WERI-Rb-1 (cell line): ENCODE results near the gene ZC3H18.

ENCODE experiments used
- DNase-seq: peaks from one replicate; pipeline ENCODE4 v3.0.0-alpha.2; 2020
- H3K27ac ChIP-seq: fragments of 250-450 bp; sonication (Bioruptor Pico); 2 replicates; pipeline ENCODE4 v1.5.1; 2020; ENCODE audit warnings: mild to moderate bottlenecking, moderate library complexity
- H3K27me3 ChIP-seq: fragments of 250-450 bp; sonication (Bioruptor Pico); 2 replicates; pipeline ENCODE4 v1.5.1; 2021; ENCODE audit warnings: mild to moderate bottlenecking, low read depth, moderate library complexity; ENCODE audit not compliant: insufficient read depth, severe bottlenecking
- H3K36me3 ChIP-seq: fragments of 250-450 bp; sonication (Bioruptor Pico); 2 replicates; pipeline ENCODE4 v1.5.1; 2020; ENCODE audit warnings: mild to moderate bottlenecking, moderate library complexity
- H3K4me3 ChIP-seq: 2 replicates; pipeline ENCODE4 v1.5.1; 2011; ENCODE audit warnings: low read depth, mild to moderate bottlenecking, control low read depth, low read length
- H3K9me3 ChIP-seq: fragments of 250-450 bp; sonication (Bioruptor Pico); 2 replicates; pipeline ENCODE4 v1.5.1; 2021; ENCODE audit warnings: mild to moderate bottlenecking, moderate library complexity; ENCODE audit not compliant: severe bottlenecking
- TF ChIP-seq, protein P1 (sequence below): IDR thresholded peaks from 2 replicates; pipeline ENCODE4 v1.5.1; 2011; ENCODE audit warnings: low read depth, mild to moderate bottlenecking, control low read depth, inconsistent platforms, low read length

Gene ZC3H18

DNA sequence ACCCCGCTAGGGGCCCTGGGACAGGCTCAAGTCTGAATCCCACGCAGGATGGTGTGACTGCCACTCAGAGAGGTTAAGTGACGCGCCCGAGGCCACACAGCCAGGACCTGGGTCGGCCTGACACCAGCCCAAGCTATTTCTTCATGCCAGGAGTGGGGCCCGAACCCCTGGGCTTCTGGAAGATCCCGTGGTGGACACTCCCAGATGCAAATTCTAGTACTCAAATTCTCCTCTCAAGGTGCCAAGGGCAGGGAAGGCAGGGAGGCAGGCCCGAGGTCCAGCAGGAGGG lies 73.4 kb downstream of the ZC3H18 start:
- TF ChIP-seq, protein P1, sequence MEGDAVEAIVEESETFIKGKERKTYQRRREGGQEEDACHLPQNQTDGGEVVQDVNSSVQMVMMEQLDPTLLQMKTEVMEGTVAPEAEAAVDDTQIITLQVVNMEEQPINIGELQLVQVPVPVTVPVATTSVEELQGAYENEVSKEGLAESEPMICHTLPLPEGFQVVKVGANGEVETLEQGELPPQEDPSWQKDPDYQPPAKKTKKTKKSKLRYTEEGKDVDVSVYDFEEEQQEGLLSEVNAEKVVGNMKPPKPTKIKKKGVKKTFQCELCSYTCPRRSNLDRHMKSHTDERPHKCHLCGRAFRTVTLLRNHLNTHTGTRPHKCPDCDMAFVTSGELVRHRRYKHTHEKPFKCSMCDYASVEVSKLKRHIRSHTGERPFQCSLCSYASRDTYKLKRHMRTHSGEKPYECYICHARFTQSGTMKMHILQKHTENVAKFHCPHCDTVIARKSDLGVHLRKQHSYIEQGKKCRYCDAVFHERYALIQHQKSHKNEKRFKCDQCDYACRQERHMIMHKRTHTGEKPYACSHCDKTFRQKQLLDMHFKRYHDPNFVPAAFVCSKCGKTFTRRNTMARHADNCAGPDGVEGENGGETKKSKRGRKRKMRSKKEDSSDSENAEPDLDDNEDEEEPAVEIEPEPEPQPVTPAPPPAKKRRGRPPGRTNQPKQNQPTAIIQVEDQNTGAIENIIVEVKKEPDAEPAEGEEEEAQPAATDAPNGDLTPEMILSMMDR: no peak
- Histone ChIP-seq H3K4me3 (no peak overlapping the region), H3K27ac (no peak overlapping the region), H3K36me3 (no peaks in the 10 kb centered on the region), H3K9me3 (no peaks in the 10 kb centered on the region), H3K27me3 (no peaks in the 10 kb centered on the region)
- no peak for DNase-seq

DNA sequence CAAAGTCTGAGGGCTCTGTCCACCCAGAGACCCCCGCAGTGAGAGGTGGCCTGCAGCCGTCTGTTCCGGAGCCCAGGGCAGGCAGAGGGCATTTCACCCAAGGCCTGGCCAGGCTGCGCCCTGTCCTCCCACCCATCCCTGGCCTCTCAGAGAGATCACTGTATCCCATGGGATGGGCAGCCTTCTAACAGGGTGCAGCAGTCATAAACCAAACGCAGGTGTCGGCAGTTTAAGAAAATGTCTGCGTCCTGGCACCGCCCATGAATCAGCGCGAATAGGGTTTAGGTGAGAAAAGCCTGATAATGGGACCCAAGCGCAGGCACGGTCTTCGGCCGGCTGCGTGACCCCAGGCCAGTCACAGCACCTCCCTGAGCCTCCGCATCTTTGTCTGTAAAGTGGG lies 75.3 kb downstream of the ZC3H18 start:
- no peaks in the 10 kb centered on the region for H3K27me3 ChIP-seq
- H3K36me3 ChIP-seq: no peaks in the 10 kb centered on the region
- TF ChIP-seq, protein P1: no peak
- H3K27ac ChIP-seq: no peak overlapping the region
- no peak for DNase-seq
- no peaks in the 10 kb centered on the region for H3K9me3 ChIP-seq
- H3K4me3 ChIP-seq: no peak overlapping the region

DNA sequence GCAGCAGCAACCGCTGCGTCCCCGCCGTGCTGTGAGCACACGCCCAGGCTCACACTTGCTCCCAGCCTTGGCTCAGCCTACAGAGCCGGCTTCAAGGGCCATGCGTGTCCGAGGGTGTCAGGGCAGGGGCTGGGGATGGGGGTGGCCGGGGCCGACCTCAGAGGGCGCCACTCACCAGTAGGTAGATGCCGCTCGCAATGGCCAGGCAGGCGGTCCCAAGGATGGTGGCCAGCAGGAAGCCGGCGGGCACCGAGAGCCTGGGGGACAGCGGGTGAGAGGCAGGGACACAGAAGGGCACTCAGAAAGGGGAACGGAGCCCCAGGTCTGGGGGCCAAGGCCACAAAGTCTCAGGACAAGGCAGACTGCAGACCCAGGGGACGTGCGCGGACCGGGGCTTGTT lies 75.7 kb downstream of the ZC3H18 start:
- Histone ChIP-seq H3K4me3 (no peak overlapping the region), H3K27ac (no peak overlapping the region), H3K9me3 (no peaks in the 10 kb centered on the region), H3K27me3 (no peaks in the 10 kb centered on the region), H3K36me3 (no peaks in the 10 kb centered on the region)
- no peak for DNase-seq
- TF ChIP-seq, protein P1: no peak

DNA sequence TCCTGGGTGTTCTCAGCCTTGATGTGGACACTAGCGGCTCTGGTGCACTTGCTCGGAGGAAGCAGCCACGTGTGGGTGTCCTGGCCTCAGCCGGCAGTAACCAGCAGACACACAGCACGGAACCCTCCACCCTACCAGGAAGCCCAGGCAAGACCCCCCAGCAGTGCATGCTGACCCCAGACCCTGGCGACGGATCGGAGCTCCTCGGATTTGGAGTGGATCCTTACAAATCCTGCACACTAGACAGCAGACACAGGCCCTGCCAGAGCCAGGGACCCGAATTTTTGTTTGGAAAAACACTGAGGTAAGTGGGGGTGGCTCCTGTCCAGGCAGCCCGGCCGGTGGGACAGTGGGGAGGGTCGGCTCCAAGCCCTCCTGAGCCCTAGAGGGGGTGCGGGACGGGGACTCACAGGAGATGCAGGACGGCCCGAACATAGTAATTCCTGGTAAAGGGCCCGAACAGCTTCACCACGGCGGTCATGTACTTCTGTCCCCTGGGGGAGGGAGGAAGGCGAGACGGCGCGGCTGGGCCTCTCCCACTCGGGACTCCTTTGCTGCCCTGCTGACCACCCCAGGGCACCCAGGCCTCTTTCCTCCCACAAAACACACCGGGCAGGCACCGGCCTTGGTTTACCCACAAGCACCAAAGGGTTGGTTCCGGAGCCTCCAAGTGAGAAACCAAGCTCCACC lies 76.3 kb downstream of the ZC3H18 start:
- Histone ChIP-seq H3K27ac (no peak overlapping the region), H3K4me3 (no peak overlapping the region), H3K36me3 (no peaks in the 10 kb centered on the region), H3K9me3 (no peaks in the 10 kb centered on the region), H3K27me3 (no peaks in the 10 kb centered on the region)
- TF ChIP-seq, protein P1: no peak
- no peak for DNase-seq

DNA sequence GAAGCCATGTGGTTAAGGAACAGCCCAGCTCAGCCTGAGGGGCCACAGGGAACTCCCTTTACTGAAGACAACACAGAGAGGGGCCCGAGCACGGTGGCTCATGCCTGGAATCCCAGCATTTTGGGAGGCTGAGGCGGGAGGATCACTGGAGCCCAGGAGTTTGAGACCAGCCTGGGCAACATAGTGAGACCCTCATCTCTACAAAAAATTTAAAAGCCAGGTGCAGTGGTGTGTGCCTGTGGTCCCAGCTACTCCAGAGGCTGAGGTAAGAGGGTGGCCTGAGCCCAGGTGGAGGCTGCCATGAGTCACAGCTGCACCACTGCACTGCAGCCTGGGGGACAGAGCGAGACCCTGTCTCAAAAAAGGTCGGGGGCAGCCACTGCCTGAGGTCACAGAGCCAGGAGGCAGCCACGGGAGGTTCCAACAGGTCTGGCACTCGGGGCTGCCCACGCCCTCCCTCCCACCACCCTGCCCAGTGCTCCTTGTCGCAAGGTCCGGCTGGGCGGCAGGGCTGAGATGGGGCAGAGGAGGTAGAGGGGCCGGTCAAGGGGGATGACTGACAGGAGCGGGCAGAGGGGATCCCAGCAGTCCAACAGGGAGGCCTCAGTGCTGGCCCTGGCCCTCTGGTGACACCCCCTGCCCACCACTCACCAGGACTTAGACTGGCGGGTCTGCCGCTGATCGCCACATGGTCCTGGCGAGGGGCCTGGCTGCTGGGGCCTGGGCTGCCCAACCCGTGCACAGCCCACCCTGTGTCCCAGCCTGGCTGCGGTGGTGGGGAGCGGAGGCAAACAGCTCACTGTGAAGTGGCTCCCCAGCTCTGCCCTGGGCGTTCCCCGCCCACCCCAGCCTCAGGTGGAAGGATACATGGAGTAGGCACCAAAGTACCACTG lies 77.2 kb downstream of the ZC3H18 start:
- no peak overlapping the region for H3K27ac ChIP-seq
- no peaks in the 10 kb centered on the region for H3K36me3 ChIP-seq
- H3K4me3 ChIP-seq: no peak overlapping the region
- DNase-seq: no peak
- H3K9me3 ChIP-seq: no peaks in the 10 kb centered on the region
- no peaks in the 10 kb centered on the region for H3K27me3 ChIP-seq
- TF ChIP-seq, protein P1: no peak
